ENCODE data around the gene ARHGEF19.
"Not testable (repeated sequence)": the region's sequence is repeated elsewhere in the genome, so short reads cannot be mapped to it uniquely, and the experiment has no call there.

ARHGEF19 gene

GRCh38 chr1:16163608-16164212 is 48.7 kb downstream of the ARHGEF19 start:
- DNase-seq, result not testable (repeated sequence)

GRCh38 chr1:16162163-16162822 is 50.2 kb downstream of the ARHGEF19 start:
- DNase-seq, result no peak

- DNase-seq, result no peak
These were observed 50.7 kb downstream of the ARHGEF19 start for GRCh38 chr1:16161717-16162116.

GRCh38 chr1:16158993-16159831 is 53.2 kb downstream of the ARHGEF19 start:
- DNase-seq, result no peak

- no peak for DNase-seq
These were observed 54.4 kb downstream of the ARHGEF19 start for GRCh38 chr1:16158025-16158424.

- no peak for DNase-seq
These were observed 55.5 kb downstream of the ARHGEF19 start for GRCh38 chr1:16156848-16157495.

- DNase-seq, result peak; percentile 90
These were observed 56.7 kb downstream of the ARHGEF19 start, which contains the start of gene EPHA2 for GRCh38 chr1:16155537-16156410. Gene EPHA2 (minus strand): TSS chr1:16156069. CDS start chr1:16155932, 137 bp downstream.

- no peak for DNase-seq
These were observed 58.3 kb downstream of the ARHGEF19 start for GRCh38 chr1:16153999-16154673.

GRCh38 chr1:16153096-16153998 is 59.1 kb downstream of the ARHGEF19 start:
- no peak for DNase-seq

- DNase-seq, result no peak
These were observed 59.9 kb downstream of the ARHGEF19 start for GRCh38 chr1:16152481-16153087.

GRCh38 chr1:16151995-16152384 is 60.5 kb downstream of the ARHGEF19 start:
- no peak for DNase-seq

- no peak for DNase-seq
These were observed 61.1 kb downstream of the ARHGEF19 start for GRCh38 chr1:16151196-16151994.

- DNase-seq, result no peak
These were observed 61.9 kb downstream of the ARHGEF19 start for GRCh38 chr1:16150508-16150907.

- DNase-seq, result no peak
These were observed 62.6 kb downstream of the ARHGEF19 start for GRCh38 chr1:16149702-16150488.

- no peak for DNase-seq
These were observed 63.3 kb downstream of the ARHGEF19 start for GRCh38 chr1:16149146-16149545.

GRCh38 chr1:16148329-16149092 is 63.9 kb downstream of the ARHGEF19 start:
- DNase-seq, result no peak

All from right forelimb (tissue), 1 donor.